HUDEP-2 (cell line): ENCODE measurements around the gene DHRS9.
A peak's percentile ranks its signal among the peaks of the same experiment; 100 is the strongest.
"Not testable (repeated sequence)": the region's sequence is repeated elsewhere in the genome, so short reads cannot be mapped to it uniquely, and the experiment has no call there.

ENCODE experiments used
- DNase-seq, 76 experiments: peaks; one replicate each; lab custom pipeline; 2025; ENCODE audit not compliant: unreplicated experiment in 76 of 76; lab: John Stamatoyannopoulos, UW

The DHRS9 gene

GRCh38 chr2:169069341-169069740 lies at the start of gene DHRS9:
DHRS9 (plus strand) TSS chr2:169069563; CDS start chr2:169081582, 12,019 bp downstream.
- DNase-seq = no peak

GRCh38 chr2:169023161-169023560 lies 46.2 kb upstream of the DHRS9 start:
- no peak for DNase-seq

- DNase-seq = no peak
These were observed 43.3 kb upstream of the DHRS9 start for GRCh38 chr2:169026056-169026455.

- peak in 21 of 76 experiments; percentile 2 to 62 (median 26) for DNase-seq
These were observed 42.1 kb upstream of the DHRS9 start for GRCh38 chr2:169027234-169027633.

GRCh38 chr2:169029341-169029740 lies 40.0 kb upstream of the DHRS9 start:
- no peak for DNase-seq

GRCh38 chr2:169031202-169031601 lies 38.2 kb upstream of the DHRS9 start, which contains the start of gene ABCB11:
ABCB11 (minus strand) TSS chr2:169031324; CDS start chr2:169018125, 13,199 bp downstream.
- DNase-seq = no peak

- peak in 31 of 76 experiments; percentile 1 to 62 (median 18) for DNase-seq
These were observed 35.1 kb upstream of the DHRS9 start for GRCh38 chr2:169034256-169034655.

GRCh38 chr2:169034984-169035544 lies 34.3 kb upstream of the DHRS9 start:
- no peak for DNase-seq

- DNase-seq = no peak
These were observed 33.5 kb upstream of the DHRS9 start for GRCh38 chr2:169035887-169036286.

GRCh38 chr2:169036736-169037440 lies 32.5 kb upstream of the DHRS9 start:
- DNase-seq = no peak

- peak in 2 of 76 experiments; percentile 6 to 15 for DNase-seq
These were observed 31.0 kb upstream of the DHRS9 start for GRCh38 chr2:169038338-169038757.

GRCh38 chr2:169039702-169040101 lies 29.7 kb upstream of the DHRS9 start:
- peak in 1 of 76 experiments; percentile 6 for DNase-seq

- no peak for DNase-seq
These were observed 27.8 kb upstream of the DHRS9 start for GRCh38 chr2:169041594-169041993.

GRCh38 chr2:169042856-169043255 lies 26.5 kb upstream of the DHRS9 start:
- DNase-seq = no peak

- no peak for DNase-seq
These were observed 22.8 kb upstream of the DHRS9 start for GRCh38 chr2:169046440-169047151.

GRCh38 chr2:169047256-169048250 lies 21.8 kb upstream of the DHRS9 start:
- DNase-seq = no peak

- DNase-seq = no peak
These were observed 20.2 kb upstream of the DHRS9 start for GRCh38 chr2:169049142-169049541.

- peak in 1 of 76 experiments; percentile 32 for DNase-seq
These were observed 18.7 kb upstream of the DHRS9 start for GRCh38 chr2:169050476-169051240.

- DNase-seq = not testable (repeated sequence)
These were observed 14.8 kb upstream of the DHRS9 start for GRCh38 chr2:169054575-169054974.

GRCh38 chr2:169064199-169064598 lies 5.2 kb upstream of the DHRS9 start:
- not testable (repeated sequence) for DNase-seq
